T47D (cell line): ENCODE measurements around the gene NR2F6.
"Not testable (repeated sequence)": the region's sequence is repeated elsewhere in the genome, so short reads cannot be mapped to it uniquely, and the experiment has no call there.

Source experiments
- DNase-seq, 2 experiments: peaks; one replicate each; pipeline versions ENCODE4 v3.0.0 to v3.0.0-alpha.2; 2011 to 2012; ENCODE audit warnings: low read depth in 1 of 2, low spot score in 1 of 2
- JUND ChIP-seq: IDR thresholded peaks from 2 replicates; pipeline ENCODE4 v1.6.1; 2012; ENCODE audit warnings: low read depth
- in situ Hi-C: cut with HindIII; loops from 2 replicates; pipeline ENCODE4 v1.10.0; 2016; ENCODE audit warnings: low sequenced_read_pairs, low pct_unique_long_range_greater_than_20kb

Gene NR2F6

GRCh38 chr19:17275441-17276175 lies 29.9 kb upstream of the NR2F6 start:
- in situ Hi-C loops: no loop called here
- no peak for TF ChIP-seq JUND
- DNase-seq: no peak

- DNase-seq: not testable (repeated sequence)
These were observed 29.2 kb upstream of the NR2F6 start for GRCh38 chr19:17274892-17275291.

GRCh38 chr19:17268754-17269153 lies 23.0 kb upstream of the NR2F6 start:
- in situ Hi-C loops: no loop called here
- no peak for DNase-seq
- no peak for TF ChIP-seq JUND

More at GRCh38 chr19:17274892-17275291, 29.2 kb upstream of the NR2F6 start:
- in situ Hi-C loops: not testable (repeated sequence)

- in situ Hi-C loops: no loop called here
- no peak for TF ChIP-seq JUND
- DNase-seq: peak; percentile 99
These were observed 21.5 kb upstream of the NR2F6 start, which contains the start of gene BABAM1 for GRCh38 chr19:17266975-17267788. TSS of gene BABAM1 (plus strand) at chr19:17267443. CDS start at chr19:17268807, 1,364 bp downstream.

- DNase-seq: no peak
- no peak for TF ChIP-seq JUND
- in situ Hi-C loops: no loop called here
These were observed 20.9 kb upstream of the NR2F6 start for GRCh38 chr19:17266589-17266974.

- in situ Hi-C loops: no loop called here
- no peak for TF ChIP-seq JUND
- peak in 1 of 2 experiments; percentile 95 for DNase-seq
These were observed 20.3 kb upstream of the NR2F6 start for GRCh38 chr19:17266026-17266425.

GRCh38 chr19:17264641-17264979 lies 18.9 kb upstream of the NR2F6 start, which contains the start of gene USHBP1:
TSS of gene USHBP1 (minus strand) at chr19:17264745. CDS start at chr19:17264299, 446 bp downstream.
- no peak for DNase-seq
- in situ Hi-C loops: no loop called here
- no peak for TF ChIP-seq JUND

- in situ Hi-C loops: no loop called here
- DNase-seq: no peak
- TF ChIP-seq JUND: no peak
These were observed 18.3 kb upstream of the NR2F6 start for GRCh38 chr19:17263712-17264640.

- TF ChIP-seq JUND: no peak
- DNase-seq: no peak
- in situ Hi-C loops: no loop called here
These were observed 16.8 kb upstream of the NR2F6 start for GRCh38 chr19:17262557-17262956.

- TF ChIP-seq JUND: no peak
- in situ Hi-C loops: no loop called here
- peak; percentile 84 to 93 for DNase-seq
These were observed 15.2 kb upstream of the NR2F6 start for GRCh38 chr19:17260842-17261325.

GRCh38 chr19:17259934-17260333 lies 14.2 kb upstream of the NR2F6 start:
- no peak for DNase-seq
- in situ Hi-C loops: no loop called here
- TF ChIP-seq JUND: no peak

GRCh38 chr19:17259118-17259780 lies 13.5 kb upstream of the NR2F6 start:
- DNase-seq: peak in 1 of 2 experiments; percentile 53
- in situ Hi-C loops: no loop called here
- no peak for TF ChIP-seq JUND
